Measurements from ENCODE around the gene IQSEC3. TPM values are rescaled to one million over a fixed set of nuclear protein-coding genes. Genes with fewer than 3 reads are reported as not detected.

IQSEC3 gene
- total RNA-seq, 1 experiment from 2014 or later: not detected

- TF ChIP-seq TCF7L2 (IDR thresholded peaks at IDR 0.05; ENCODE audit: low read depth, low read length) (no peak), REST (IDR thresholded peaks at IDR 0.05; ENCODE audit: insufficient read depth in 1 of 2, low read depth in 2 of 2, low read length in 1 of 2) (no peak), POLR2AphosphoS5 (IDR thresholded peaks at IDR 0.05; ENCODE audit: low read depth, low read length) (no peak), SIN3A (IDR thresholded peaks at IDR 0.05; ENCODE audit: borderline replicate concordance, insufficient read depth, low read depth, low read length) (no peak)
- TF ChIP-seq, protein P1, sequence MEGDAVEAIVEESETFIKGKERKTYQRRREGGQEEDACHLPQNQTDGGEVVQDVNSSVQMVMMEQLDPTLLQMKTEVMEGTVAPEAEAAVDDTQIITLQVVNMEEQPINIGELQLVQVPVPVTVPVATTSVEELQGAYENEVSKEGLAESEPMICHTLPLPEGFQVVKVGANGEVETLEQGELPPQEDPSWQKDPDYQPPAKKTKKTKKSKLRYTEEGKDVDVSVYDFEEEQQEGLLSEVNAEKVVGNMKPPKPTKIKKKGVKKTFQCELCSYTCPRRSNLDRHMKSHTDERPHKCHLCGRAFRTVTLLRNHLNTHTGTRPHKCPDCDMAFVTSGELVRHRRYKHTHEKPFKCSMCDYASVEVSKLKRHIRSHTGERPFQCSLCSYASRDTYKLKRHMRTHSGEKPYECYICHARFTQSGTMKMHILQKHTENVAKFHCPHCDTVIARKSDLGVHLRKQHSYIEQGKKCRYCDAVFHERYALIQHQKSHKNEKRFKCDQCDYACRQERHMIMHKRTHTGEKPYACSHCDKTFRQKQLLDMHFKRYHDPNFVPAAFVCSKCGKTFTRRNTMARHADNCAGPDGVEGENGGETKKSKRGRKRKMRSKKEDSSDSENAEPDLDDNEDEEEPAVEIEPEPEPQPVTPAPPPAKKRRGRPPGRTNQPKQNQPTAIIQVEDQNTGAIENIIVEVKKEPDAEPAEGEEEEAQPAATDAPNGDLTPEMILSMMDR (IDR thresholded peaks at IDR 0.05): no peak
- Histone ChIP-seq H3K27me3 (ENCODE audit: control insufficient read depth, insufficient read depth, low read length) (no peaks in the 10 kb centered on the region), H3K4me3 (ENCODE audit: low read depth in 2 of 2, low read length in 2 of 2) (no peak overlapping the region), H3K36me3 (ENCODE audit: control insufficient read depth, insufficient read depth, low read length) (no peaks in the 10 kb centered on the region), H3K4me1 (ENCODE audit: control insufficient read depth, insufficient read depth, low read length) (peaks cover 3% of the 10 kb centered on the region; the same call in 1 of the 2 replicates), H3K27ac (ENCODE audit: low read length) (no peak overlapping the region), H3K9me3 (ENCODE audit: control insufficient read depth, insufficient read depth, low read depth, low read length) (no peaks in the 10 kb centered on the region)
- ChIA-PET CTCF (no interaction called here), POLR2A (interaction anchor here (0.6 kb wide), 1 partner anchor 83 kb away, joined by 3 read pairs; no protein-coding TSS in a partner anchor)
- no peak for DNase-seq (ENCODE audit: low read depth, low spot score)
- in situ Hi-C loops (cut with HindIII; ENCODE audit: low pct_unique_long_range_greater_than_20kb, low sequenced_read_pairs): no loop called here
- no peak for ATAC-seq
- no TSS peak for BruUV-seq (replicated peaks)
- intact Hi-C loops (cut with micrococcal nuclease; ENCODE audit: unreplicated experiment): no loop called here
Measured at GRCh38 chr12:176321-177181, 110.0 kb downstream of the IQSEC3 start.

GRCh38 chr12:177336-177979, 110.9 kb downstream of the IQSEC3 start:
- Histone ChIP-seq H3K4me3 (ENCODE audit: low read depth in 2 of 2, low read length in 2 of 2) (no peak overlapping the region), H3K27ac (ENCODE audit: low read length) (no peak overlapping the region), H3K27me3 (ENCODE audit: control insufficient read depth, insufficient read depth, low read length) (no peaks in the 10 kb centered on the region), H3K4me1 (ENCODE audit: control insufficient read depth, insufficient read depth, low read length) (peaks cover 3% of the 10 kb centered on the region; the same call in 1 of the 2 replicates), H3K36me3 (ENCODE audit: control insufficient read depth, insufficient read depth, low read length) (no peaks in the 10 kb centered on the region), H3K9me3 (ENCODE audit: control insufficient read depth, insufficient read depth, low read depth, low read length) (no peaks in the 10 kb centered on the region)
- ATAC-seq: no peak
- TF ChIP-seq REST (IDR thresholded peaks at IDR 0.05; ENCODE audit: insufficient read depth in 1 of 2, low read depth in 2 of 2, low read length in 1 of 2) (no peak), TCF7L2 (IDR thresholded peaks at IDR 0.05; ENCODE audit: low read depth, low read length) (no peak), POLR2AphosphoS5 (IDR thresholded peaks at IDR 0.05; ENCODE audit: low read depth, low read length) (no peak), SIN3A (IDR thresholded peaks at IDR 0.05; ENCODE audit: borderline replicate concordance, insufficient read depth, low read depth, low read length) (no peak)
- TF ChIP-seq, protein P1 (IDR thresholded peaks at IDR 0.05): no peak
- CTCF ChIA-PET: no interaction called here
- no peak for DNase-seq (ENCODE audit: low read depth, low spot score)
- in situ Hi-C loops (cut with HindIII; ENCODE audit: low pct_unique_long_range_greater_than_20kb, low sequenced_read_pairs) (no loop called here), intact Hi-C loops (cut with micrococcal nuclease; ENCODE audit: unreplicated experiment) (no loop called here)
- POLR2A ChIA-PET: no interaction called here
- no TSS peak for BruUV-seq (replicated peaks)
